HG03442 (cell line): ENCODE results near the gene TSC22D4.
"Not testable (repeated sequence)": the region's sequence is repeated elsewhere in the genome, so short reads cannot be mapped to it uniquely, and the experiment has no call there.

Experiments used
- ATAC-seq: cut with Tn5 transposase; IDR thresholded peaks from one replicate; pipeline ENCODE4 v1.9.1; 2021; ENCODE audit warnings: mild to moderate bottlenecking, moderate library complexity; ENCODE audit not compliant: unreplicated experiment

Gene TSC22D4

GRCh38 chr7:100476101-100476780 lies 2.8 kb downstream of the TSC22D4 start:
- ATAC-seq: no peak

GRCh38 chr7:100475549-100475948 lies 3.5 kb downstream of the TSC22D4 start:
- no peak for ATAC-seq

- no peak for ATAC-seq
Observed at GRCh38 chr7:100472854-100473499, 6.0 kb downstream of the TSC22D4 start.

DNA sequence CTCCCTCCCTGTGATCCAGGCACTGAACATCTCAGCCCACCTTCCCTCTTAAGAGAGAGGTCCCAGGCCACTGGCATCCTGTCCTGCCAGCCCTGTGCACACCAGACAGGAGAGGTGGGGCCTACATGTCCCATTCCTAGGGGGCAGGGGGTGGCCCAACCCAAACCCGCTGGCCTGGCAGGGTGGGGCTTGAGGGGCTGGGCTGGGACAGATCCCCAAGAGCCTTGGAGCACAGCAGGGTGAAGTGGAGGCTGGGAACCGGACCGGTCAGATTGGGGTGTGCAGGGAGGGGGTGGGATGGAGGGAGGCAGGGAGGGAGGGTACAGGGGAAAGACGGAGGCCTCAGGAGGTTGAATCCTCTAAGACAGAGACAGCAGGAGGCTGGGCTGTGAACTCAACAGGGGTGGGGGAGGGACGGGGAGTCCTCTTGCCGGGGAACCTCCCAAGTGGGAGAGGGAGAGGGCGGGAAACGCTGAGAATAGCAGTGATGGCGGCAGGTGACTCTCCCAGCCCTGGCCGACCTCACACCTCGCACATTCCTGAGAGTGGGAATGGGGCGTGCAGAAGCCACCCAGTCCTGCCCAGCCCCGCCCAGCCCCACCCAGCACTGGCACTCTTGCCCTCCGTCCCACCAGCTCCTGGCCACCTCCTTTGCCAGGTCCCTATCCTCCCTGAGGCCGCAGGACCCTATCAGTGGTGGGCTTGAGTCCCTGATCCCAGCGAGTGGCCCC lies 6.7 kb downstream of the TSC22D4 start:
- no peak for ATAC-seq

DNA sequence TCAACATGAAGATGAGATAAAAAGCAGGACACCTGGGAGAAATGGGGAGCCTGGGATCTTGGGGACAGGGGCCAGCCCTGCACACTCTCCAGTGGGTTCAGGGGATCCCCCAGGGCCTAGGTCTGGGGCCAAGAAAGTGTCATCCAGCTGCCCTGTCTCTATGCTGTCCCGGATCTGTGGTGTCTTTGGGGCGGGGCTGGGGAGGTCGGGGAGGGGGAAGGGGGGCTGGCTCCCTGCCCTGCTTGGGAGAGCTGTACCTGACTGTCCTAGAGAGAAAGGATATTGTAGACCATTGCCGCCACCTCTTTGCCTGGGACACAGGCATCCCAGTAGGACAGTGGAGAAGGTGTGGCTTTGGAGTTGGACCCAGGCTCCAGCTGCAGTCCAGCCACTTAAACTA lies 8.0 kb downstream of the TSC22D4 start:
- ATAC-seq: no peak

GRCh38 chr7:100469227-100470044 lies 9.6 kb downstream of the TSC22D4 start:
- peak; percentile 49 for ATAC-seq

GRCh38 chr7:100467638-100468373 lies 11.2 kb downstream of the TSC22D4 start:
- no peak for ATAC-seq

DNA sequence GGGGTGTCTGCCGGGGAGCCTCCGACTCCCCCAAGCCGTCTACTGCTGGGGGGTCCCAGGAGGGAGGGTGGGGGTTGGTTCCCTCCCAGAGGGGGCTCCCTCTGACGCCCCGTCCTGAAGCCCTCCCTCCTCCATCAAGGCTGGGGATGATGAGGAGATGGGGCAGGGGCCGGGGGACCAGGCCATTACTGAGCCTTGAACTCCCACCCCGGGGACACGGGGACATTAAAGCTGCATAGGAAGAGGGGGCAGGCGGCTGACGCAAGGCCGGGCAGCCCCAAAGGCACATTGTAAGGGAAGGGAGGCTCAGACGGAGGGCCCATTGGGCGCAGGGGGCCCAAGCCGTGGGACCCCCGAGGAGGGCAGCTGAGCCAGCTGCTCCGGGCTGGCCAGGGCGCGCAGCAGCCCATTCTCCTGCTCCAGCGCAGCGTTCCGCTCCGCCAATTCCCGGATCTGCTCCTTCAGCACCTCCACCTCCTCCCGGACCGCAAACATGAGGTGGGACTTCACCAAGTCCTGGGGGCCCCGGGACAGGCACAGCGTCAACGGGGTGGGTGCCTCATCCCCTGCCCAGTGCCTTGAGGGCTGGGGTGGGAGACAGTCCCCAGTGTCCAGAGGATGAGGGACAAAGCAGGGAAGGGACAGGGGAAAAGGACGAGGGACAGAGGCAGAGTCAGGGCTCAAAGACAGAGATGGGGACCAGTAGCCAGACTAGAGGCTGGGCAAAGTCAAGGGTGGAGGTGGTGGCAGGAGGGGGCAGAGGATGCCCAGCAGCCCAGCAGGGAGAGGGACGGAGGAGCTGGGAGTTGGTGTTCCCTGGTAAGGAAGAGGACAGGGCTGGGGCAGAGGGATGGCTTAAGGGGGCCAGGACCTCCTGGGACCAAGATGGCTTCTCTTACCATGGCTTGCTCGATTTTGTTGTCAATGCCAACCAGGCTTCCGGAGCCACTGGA lies 12.1 kb downstream of the TSC22D4 start:
- no peak for ATAC-seq

- no peak for ATAC-seq
Observed at GRCh38 chr7:100465702-100466311, 13.2 kb downstream of the TSC22D4 start.

- ATAC-seq: no peak
Observed at GRCh38 chr7:100465299-100465698, 13.7 kb downstream of the TSC22D4 start.

- ATAC-seq: no peak
Observed at GRCh38 chr7:100464791-100465190, 14.2 kb downstream of the TSC22D4 start.

DNA sequence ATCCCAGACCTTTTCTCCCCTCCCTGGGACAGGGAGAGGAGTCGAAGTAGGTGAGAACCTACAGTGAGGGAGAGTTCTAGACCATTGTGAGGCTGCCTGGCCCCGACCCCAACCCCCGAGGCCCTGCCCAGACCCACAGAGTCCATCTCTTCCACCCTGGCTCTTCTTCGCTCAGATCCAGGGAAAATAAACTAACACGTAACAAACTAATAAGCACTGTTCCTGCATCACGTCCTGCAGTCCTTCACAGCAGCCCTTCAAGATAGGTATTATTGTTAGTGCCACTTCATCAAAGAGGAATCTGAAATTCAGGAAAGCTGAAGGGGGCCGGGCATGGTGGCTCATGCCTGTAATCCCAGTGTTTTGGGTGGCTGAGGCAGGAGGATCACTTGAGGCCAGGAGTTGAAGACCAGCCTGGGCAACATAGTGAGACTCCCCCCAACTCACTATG lies 14.8 kb downstream of the TSC22D4 start, which contains the start of gene SPACDR:
Gene SPACDR (minus strand): TSS at position 51 of the 451 bp plus-strand sequence. CDS start 235 bp downstream, outside the sequence.
- no peak for ATAC-seq

DNA sequence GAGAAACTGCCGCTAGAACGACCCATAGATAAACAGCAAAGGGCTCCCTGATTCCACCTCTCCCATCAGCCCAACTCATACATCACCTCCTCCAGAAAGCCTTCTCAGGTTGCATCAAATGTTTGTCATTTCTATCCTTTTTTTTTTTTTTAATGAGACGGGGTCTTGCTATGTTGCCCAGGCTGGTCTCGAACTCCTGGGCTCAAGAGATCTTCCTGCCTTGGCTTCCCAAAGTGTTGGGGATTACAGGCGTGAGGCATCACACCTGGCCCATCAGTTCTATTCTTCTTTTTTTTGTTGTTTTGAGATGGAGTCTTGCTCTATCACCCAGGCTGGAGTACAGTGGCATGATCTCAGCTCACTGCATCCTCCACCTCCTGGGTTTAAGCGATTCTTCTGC lies 22.0 kb downstream of the TSC22D4 start:
- no peak for ATAC-seq

GRCh38 chr7:100456562-100456961 lies 22.5 kb downstream of the TSC22D4 start:
- no peak for ATAC-seq

DNA sequence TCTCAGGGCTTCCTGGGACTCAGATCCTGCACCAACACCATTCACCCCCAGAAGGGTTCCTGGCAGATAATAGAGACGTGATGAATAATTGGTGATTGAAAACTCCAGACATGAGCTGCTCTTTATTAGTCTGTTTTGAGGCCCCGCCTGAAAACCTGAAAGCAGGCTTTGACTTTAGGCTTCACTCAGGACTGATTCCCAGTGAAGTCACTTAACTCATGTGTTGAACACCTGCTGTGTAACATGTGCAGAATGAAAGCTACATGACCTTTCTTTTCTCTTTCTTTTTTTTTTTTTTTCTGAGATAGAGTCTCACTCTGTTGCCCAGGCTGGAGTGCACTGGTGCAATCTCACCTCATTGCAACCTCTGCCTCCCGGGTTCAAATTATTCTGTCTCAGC lies 23.8 kb downstream of the TSC22D4 start:
- no peak for ATAC-seq

GRCh38 chr7:100453854-100454253 lies 25.2 kb downstream of the TSC22D4 start:
- not testable (repeated sequence) for ATAC-seq

DNA sequence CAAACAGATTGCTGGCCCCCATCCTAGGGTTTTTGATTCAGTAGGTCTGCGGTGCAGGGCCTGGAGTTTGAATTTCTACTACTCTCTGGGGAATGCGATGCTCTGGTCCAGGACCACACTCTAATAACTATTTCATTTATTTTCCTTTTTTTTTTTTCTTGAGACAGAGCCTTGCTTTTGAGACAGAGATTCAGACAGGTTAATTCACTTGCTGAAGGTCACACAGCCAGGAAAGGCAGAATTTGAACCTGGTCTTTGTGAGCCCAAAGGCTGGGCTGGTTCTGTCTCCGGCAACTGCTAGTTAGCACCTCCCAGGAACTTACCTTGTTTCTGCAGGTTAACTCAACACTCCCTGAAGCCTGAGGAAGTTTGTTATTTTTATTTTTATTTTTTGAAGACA lies 26.5 kb downstream of the TSC22D4 start:
- ATAC-seq: no peak

- no peak for ATAC-seq
Observed at GRCh38 chr7:100449190-100449795, 29.7 kb downstream of the TSC22D4 start.
